HepG2 (cell line): Measurements from ENCODE around the gene FOLR3. TPM values are rescaled to one million over a fixed set of nuclear protein-coding genes. Genes with fewer than 3 reads are reported as not detected.

Source experiments
- AGO2 ChIP-seq: fragments of 200-400 bp; formaldehyde crosslinking; optimal IDR thresholded peaks from 2 replicates; pipeline ENCODE3; 2017; ENCODE audit warnings: mild to moderate bottlenecking, low read depth, low read length, moderate library complexity
- ATF2 ChIP-seq: sonication (generic); formaldehyde crosslinking; IDR thresholded peaks from 2 replicates; pipeline ENCODE4 v1.4.0; 2020; ENCODE audit warnings: missing genetic modification reagents
- CBX1 ChIP-seq: IDR thresholded peaks from one replicate; pipeline ENCODE4 v1.6.1; 2016; ENCODE audit warnings: antibody characterized with exemption, low read depth
- FOXO1 ChIP-seq: sonication (generic); formaldehyde crosslinking; IDR thresholded peaks from 2 replicates; pipeline ENCODE4 v1.4.0; 2020; ENCODE audit warnings: missing genetic modification reagents
- MIXL1 ChIP-seq: IDR thresholded peaks from 2 replicates; pipeline ENCODE4 v1.6.1; 2016
- MLX ChIP-seq: IDR thresholded peaks from 2 replicates; pipeline ENCODE4 v1.6.1; 2016
- NCOA2 ChIP-seq: sonication (generic); formaldehyde crosslinking; IDR thresholded peaks from 2 replicates; pipeline ENCODE4 v1.8.0; 2022; ENCODE audit warnings: inconsistent platforms
- POLR2A ChIP-seq, 2 experiments: IDR thresholded peaks; 2 replicates each; pipeline ENCODE4 v1.6.1; 2011; ENCODE audit warnings: low read depth in 2 of 2, low read length in 2 of 2, mild to moderate bottlenecking in 1 of 2, moderate library complexity in 1 of 2; ENCODE audit not compliant: insufficient read depth in 1 of 2
- RBFOX2 ChIP-seq: fragments of 200-400 bp; formaldehyde crosslinking; IDR thresholded peaks from 2 replicates; pipeline ENCODE4 v1.6.1; 2017; ENCODE audit warnings: low read depth, mild to moderate bottlenecking, low read length
- SNAPC4 ChIP-seq: sonication (generic); formaldehyde crosslinking; IDR thresholded peaks from 2 replicates; pipeline ENCODE4 v1.4.0; 2020; ENCODE audit warnings: mild to moderate bottlenecking, missing genetic modification reagents
- SOX5 ChIP-seq: IDR thresholded peaks from 2 replicates; pipeline ENCODE4 v1.6.1; 2016; ENCODE audit warnings: borderline replicate concordance
- SYNCRIP ChIP-seq: fragments of 200-400 bp; formaldehyde crosslinking; IDR thresholded peaks from 2 replicates; pipeline ENCODE4 v1.6.1; 2018; ENCODE audit warnings: mild to moderate bottlenecking, low read depth, low read length; ENCODE audit not compliant: insufficient read depth
- TEF ChIP-seq: sonication (generic); formaldehyde crosslinking; IDR thresholded peaks from 2 replicates; pipeline ENCODE4 v1.5.0; 2020; ENCODE audit warnings: missing genetic modification reagents
- THAP11 ChIP-seq: IDR thresholded peaks from 2 replicates; pipeline ENCODE4 v1.6.1; 2016; ENCODE audit warnings: missing biosample characterization, missing genetic modification reagents
- ZBTB38 ChIP-seq: sonication (generic); formaldehyde crosslinking; IDR thresholded peaks from 2 replicates; pipeline ENCODE4 v1.5.1; 2020; ENCODE audit warnings: mild to moderate bottlenecking, missing genetic modification reagents
- ZC3H4 ChIP-seq: sonication (generic); formaldehyde crosslinking; IDR thresholded peaks from 2 replicates; pipeline ENCODE4 v1.4.0; 2020; ENCODE audit warnings: missing genetic modification reagents, borderline replicate concordance
- ZIK1 ChIP-seq: sonication (generic); formaldehyde crosslinking; IDR thresholded peaks from 2 replicates; pipeline ENCODE4 v1.5.0; 2020; ENCODE audit warnings: mild to moderate bottlenecking, low read depth, missing genetic modification reagents, borderline replicate concordance
- ZNF225 ChIP-seq: sonication (generic); formaldehyde crosslinking; IDR thresholded peaks from 2 replicates; pipeline ENCODE4 v1.4.0; 2020; ENCODE audit warnings: mild to moderate bottlenecking, missing genetic modification reagents
- ZNF337 ChIP-seq: sonication (generic); formaldehyde crosslinking; IDR thresholded peaks from 2 replicates; pipeline ENCODE4 v1.5.1; 2020; ENCODE audit warnings: missing genetic modification reagents, low read depth, mild to moderate bottlenecking, borderline replicate concordance
- ZNF34 ChIP-seq: sonication (generic); formaldehyde crosslinking; IDR thresholded peaks from 2 replicates; pipeline ENCODE4 v1.4.0; 2020; ENCODE audit warnings: mild to moderate bottlenecking, missing genetic modification reagents, borderline replicate concordance
- ZNF720 ChIP-seq: sonication (generic); formaldehyde crosslinking; IDR thresholded peaks from 2 replicates; pipeline ENCODE4 v1.4.0; 2020; ENCODE audit warnings: missing genetic modification reagents
- ZNF776 ChIP-seq: sonication (generic); formaldehyde crosslinking; IDR thresholded peaks from 2 replicates; pipeline ENCODE4 v1.4.0; 2020; ENCODE audit warnings: mild to moderate bottlenecking, missing genetic modification reagents
- ZNF816 ChIP-seq: sonication (generic); formaldehyde crosslinking; IDR thresholded peaks from 2 replicates; pipeline ENCODE4 v1.8.0; 2022; ENCODE audit warnings: missing genetic modification reagents, mild to moderate bottlenecking, borderline replicate concordance
- polyA plus RNA-seq, 8 experiments: library from polyadenylated mRNA; depleted of rRNA in 3 of 8; stranded (reverse) in 7 of 8; unstranded in 1 of 8; fragments of >200 nt; fragmentation: Illumina TruSeq in 4 of 8; extraction: Trizol in 4 of 8; gene quantifications; 2 replicates each; pipeline versions ENCODE4 v1.2.1 to v1.2.3, GENCODE V29; 2011 to 2016; ENCODE audit warnings: low read depth in 4 of 8, missing spikeins in 1 of 8, mixed read lengths in 1 of 8; ENCODE audit not compliant: insufficient read depth in 1 of 8
- total RNA-seq, 5 experiments: library from RNA; depleted of rRNA; stranded (reverse); fragments of >200 nt; fragmentation: Illumina TruSeq; extraction: Trizol; gene quantifications; 2 replicates each; pipeline ENCODE4 v1.2.3, GENCODE V29; 2016; ENCODE audit warnings: low read depth in 1 of 5

The FOLR3 gene
- total and polyA plus RNA-seq, 2 of the 13 experiments (the other 11 are each of a cell fraction or from before 2014, with no cell fraction given): not detected

- no peak for TF ChIP-seq TEF (CRISPR knock-in tag)
- 0 out of 2 replicates have a peak, but pooled peaks have one; percentile 21 for TF ChIP-seq NCOA2 (CRISPR knock-in tag)
- TF ChIP-seq SYNCRIP: no peak
- no peak for TF ChIP-seq ZNF34 (CRISPR knock-in tag)
- peak; percentile 95 for TF ChIP-seq RBFOX2
- peak; percentile 76; the same call in 1 of the 2 replicates for TF ChIP-seq ZNF225 (CRISPR knock-in tag)
- peak; percentile 25 for TF ChIP-seq CBX1
- 0 out of 2 replicates have a peak, but pooled peaks have one; percentile 5 for TF ChIP-seq ZNF816 (CRISPR knock-in tag)
- TF ChIP-seq THAP11 (CRISPR knock-in tag): peak; percentile 90
- TF ChIP-seq MIXL1 (CRISPR knock-in tag): no peak; the same call in 1 of the 2 replicates
- 0 out of 2 replicates have a peak, but pooled peaks have one; percentile 38 for TF ChIP-seq ZNF720 (CRISPR knock-in tag)
- peak; percentile 46; the same call in 1 of the 2 replicates for TF ChIP-seq SOX5
- TF ChIP-seq POLR2A (IDR thresholded peaks at IDR 0.05; ENCODE audit: insufficient read depth in 1 of 2, low read depth in 2 of 2, low read length in 2 of 2): peak; percentile 77 to 86
- peak; percentile 18; the same call in 1 of the 2 replicates for TF ChIP-seq ZC3H4 (CRISPR knock-in tag)
- peak; percentile 75 for TF ChIP-seq ATF2 (CRISPR knock-in tag)
- TF ChIP-seq AGO2: peak; percentile 71
- TF ChIP-seq ZIK1 (CRISPR knock-in tag): 0 out of 2 replicates have a peak, but pooled peaks have one; percentile 6
- TF ChIP-seq ZBTB38 (CRISPR knock-in tag): peak; percentile 88
- TF ChIP-seq ZNF337 (CRISPR knock-in tag): 0 out of 2 replicates have a peak, but pooled peaks have one; percentile 9
- 0 out of 2 replicates have a peak, but pooled peaks have one; percentile 14 for TF ChIP-seq FOXO1 (CRISPR knock-in tag)
- peak; percentile 88 for TF ChIP-seq ZNF776 (CRISPR knock-in tag)
- peak; percentile 63 for TF ChIP-seq MLX (CRISPR knock-in tag)
- TF ChIP-seq SNAPC4: 0 out of 2 replicates have a peak, but pooled peaks have one; percentile 61
Measured at GRCh38 chr11:72102946-72103753, 32.4 kb upstream of the FOLR3 start, which contains the start of gene LAMTOR1 (continued).
